Epithelial cell of esophagus (primary cell): ENCODE data around the gene CLEC11A.

Experiments
- DNase-seq: peaks from one replicate; pipeline ENCODE4 v3.0.0; 2010; ENCODE audit warnings: low read depth
- H3K4me3 ChIP-seq: 2 replicates; pipeline ENCODE4 v1.5.1; 2011; ENCODE audit warnings: mild to moderate bottlenecking, low read length, control low read depth
- TF ChIP-seq, protein P1 (sequence below): IDR thresholded peaks from 2 replicates; pipeline ENCODE4 v1.5.1; 2011; ENCODE audit warnings: low read depth, mild to moderate bottlenecking, low read length, control low read depth, inconsistent platforms; ENCODE audit not compliant: insufficient read depth; ENCODE audit errors: missing control alignments

The CLEC11A gene

GRCh38 chr19:50706387-50706786 is 16.8 kb upstream of the CLEC11A start:
- H3K4me3 ChIP-seq: no peak overlapping the region
- DNase-seq: no peak
- TF ChIP-seq, protein P1, sequence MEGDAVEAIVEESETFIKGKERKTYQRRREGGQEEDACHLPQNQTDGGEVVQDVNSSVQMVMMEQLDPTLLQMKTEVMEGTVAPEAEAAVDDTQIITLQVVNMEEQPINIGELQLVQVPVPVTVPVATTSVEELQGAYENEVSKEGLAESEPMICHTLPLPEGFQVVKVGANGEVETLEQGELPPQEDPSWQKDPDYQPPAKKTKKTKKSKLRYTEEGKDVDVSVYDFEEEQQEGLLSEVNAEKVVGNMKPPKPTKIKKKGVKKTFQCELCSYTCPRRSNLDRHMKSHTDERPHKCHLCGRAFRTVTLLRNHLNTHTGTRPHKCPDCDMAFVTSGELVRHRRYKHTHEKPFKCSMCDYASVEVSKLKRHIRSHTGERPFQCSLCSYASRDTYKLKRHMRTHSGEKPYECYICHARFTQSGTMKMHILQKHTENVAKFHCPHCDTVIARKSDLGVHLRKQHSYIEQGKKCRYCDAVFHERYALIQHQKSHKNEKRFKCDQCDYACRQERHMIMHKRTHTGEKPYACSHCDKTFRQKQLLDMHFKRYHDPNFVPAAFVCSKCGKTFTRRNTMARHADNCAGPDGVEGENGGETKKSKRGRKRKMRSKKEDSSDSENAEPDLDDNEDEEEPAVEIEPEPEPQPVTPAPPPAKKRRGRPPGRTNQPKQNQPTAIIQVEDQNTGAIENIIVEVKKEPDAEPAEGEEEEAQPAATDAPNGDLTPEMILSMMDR: no peak

GRCh38 chr19:50708179-50708879 is 14.8 kb upstream of the CLEC11A start:
- H3K4me3 ChIP-seq: no peak overlapping the region
- DNase-seq: no peak
- TF ChIP-seq, protein P1: no peak

DNA sequence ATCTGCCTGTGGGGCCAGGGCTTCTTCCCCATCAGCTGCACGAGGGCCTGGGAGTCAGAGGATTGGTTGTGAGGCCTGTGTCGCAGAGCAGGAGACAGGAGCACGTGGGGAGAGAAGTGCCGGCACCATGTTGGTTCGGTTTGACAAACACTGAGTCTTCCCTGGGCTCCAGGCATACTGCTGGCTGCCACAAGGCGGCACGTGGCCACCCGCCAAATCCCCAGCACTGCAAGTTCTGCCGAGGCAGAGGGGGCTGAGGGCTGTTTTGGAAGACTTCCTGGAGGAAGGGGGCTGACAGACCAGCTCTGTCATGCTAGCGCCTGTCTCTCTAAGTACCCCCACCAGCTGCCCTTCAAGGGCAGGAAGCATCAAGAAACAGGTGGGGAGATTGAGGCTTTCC is 13.1 kb upstream of the CLEC11A start:
- TF ChIP-seq, protein P1: no peak
- no peak for DNase-seq
- H3K4me3 ChIP-seq: no peak overlapping the region

GRCh38 chr19:50710612-50711011 is 12.6 kb upstream of the CLEC11A start:
- TF ChIP-seq, protein P1: no peak
- no peak for DNase-seq
- no peak overlapping the region for H3K4me3 ChIP-seq

DNA sequence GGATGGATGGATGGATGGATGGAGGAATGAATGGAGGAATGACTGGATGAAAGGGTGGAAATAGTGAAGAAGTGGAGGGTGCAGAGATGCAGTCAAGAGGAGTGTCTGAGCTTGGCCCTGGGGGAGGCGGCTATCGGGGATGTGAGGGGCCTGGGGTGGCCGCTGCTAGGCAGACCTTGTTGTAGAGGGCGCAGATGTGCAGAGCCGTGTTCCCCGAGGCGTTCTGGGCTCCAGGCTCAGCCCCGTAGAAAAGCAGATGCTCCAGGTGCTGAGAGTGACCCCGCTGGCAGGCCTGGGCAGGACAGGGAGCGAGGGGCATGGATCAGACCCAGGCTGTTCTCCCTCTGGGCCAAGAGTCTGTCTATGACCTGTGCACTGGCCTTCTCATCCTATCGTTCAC is 12.0 kb upstream of the CLEC11A start:
- TF ChIP-seq, protein P1: no peak
- no peak for DNase-seq
- no peak overlapping the region for H3K4me3 ChIP-seq

GRCh38 chr19:50711805-50712204 is 11.4 kb upstream of the CLEC11A start:
- TF ChIP-seq, protein P1: no peak
- DNase-seq: no peak
- no peak overlapping the region for H3K4me3 ChIP-seq

- no peak for DNase-seq
- no peak overlapping the region for H3K4me3 ChIP-seq
- TF ChIP-seq, protein P1: no peak
Measured at GRCh38 chr19:50712833-50713232, 10.3 kb upstream of the CLEC11A start.
